ENCODE measurements around the gene CASP5. TPM values are rescaled to one million over a fixed set of nuclear protein-coding genes. Genes with fewer than 3 reads are reported as not detected.

CASP5 gene
- total and polyA plus RNA-seq, 4 donors: 0.10 to 0.75 (median 0.34) TPM

- no peaks in the 10 kb centered on the region for H3K9me3 ChIP-seq (ENCODE audit: control insufficient read depth in 4 of 4, low read length in 3 of 4)
- TF ChIP-seq ATF3 (IDR thresholded peaks at IDR 0.05) (no peak), TAF1 (conservative IDR thresholded peaks at IDR 0.05) (no peak), RXRA (IDR thresholded peaks at IDR 0.05) (no peak), EGR1 (IDR thresholded peaks at IDR 0.05; ENCODE audit: low read depth in 2 of 2) (no peak), YY1 (IDR thresholded peaks at IDR 0.05) (no peak), SP1 (IDR thresholded peaks at IDR 0.05) (no peak), JUND (IDR thresholded peaks at IDR 0.05) (no peak), REST (IDR thresholded peaks at IDR 0.05) (no peak), RAD21 (IDR thresholded peaks at IDR 0.05) (no peak), HNF4G (IDR thresholded peaks at IDR 0.05) (no peak), HNF4A (conservative IDR thresholded peaks at IDR 0.05) (no peak), FOXA2 (IDR thresholded peaks at IDR 0.05) (no peak), NR2F2 (IDR thresholded peaks at IDR 0.05) (no peak), CTCF (IDR thresholded peaks at IDR 0.05; ENCODE audit: low read depth, low read length, missing input control) (no peak), GABPA (IDR thresholded peaks at IDR 0.05 in 1 of 2, conservative IDR thresholded peaks at IDR 0.05 in 1 of 2) (no peak), FOXA1 (IDR thresholded peaks at IDR 0.05) (no peak), ZBTB33 (IDR thresholded peaks at IDR 0.05) (no peak)
- H3K27ac ChIP-seq (ENCODE audit: low read depth in 1 of 2, low read length in 2 of 2): no peak overlapping the region
- DNase-seq (ENCODE audit: low spot score): no peak
- no peak overlapping the region for H3K9ac ChIP-seq (ENCODE audit: low read depth in 1 of 2, low read length in 2 of 2)
- WGBS: 87% methylated on average over 3 of the region's 3 CpGs
- H3K27me3 ChIP-seq (ENCODE audit: control insufficient read depth in 4 of 4, insufficient read depth in 4 of 4, low read length in 3 of 4): no peaks in the 10 kb centered on the region
- no peaks in the 10 kb centered on the region for H3K4me1 ChIP-seq (ENCODE audit: control insufficient read depth in 4 of 4, insufficient read depth in 4 of 4, low read length in 3 of 4)
- H3K36me3 ChIP-seq (ENCODE audit: control insufficient read depth in 4 of 4, insufficient read depth in 3 of 4, low read depth in 1 of 4, low read length in 3 of 4): no peaks in the 10 kb centered on the region
- no peak overlapping the region for H3K4me3 ChIP-seq (ENCODE audit: low read depth in 1 of 3, low read length in 3 of 3)
Measured at GRCh38 chr11:105052487-105052886, 29.5 kb upstream of the CASP5 start.

GRCh38 chr11:105051559-105051958, 28.6 kb upstream of the CASP5 start:
- H3K36me3 ChIP-seq (ENCODE audit: control insufficient read depth in 4 of 4, insufficient read depth in 3 of 4, low read depth in 1 of 4, low read length in 3 of 4): no peaks in the 10 kb centered on the region
- H3K4me1 ChIP-seq (ENCODE audit: control insufficient read depth in 4 of 4, insufficient read depth in 4 of 4, low read length in 3 of 4): no peaks in the 10 kb centered on the region
- H3K9ac ChIP-seq (ENCODE audit: low read depth in 1 of 2, low read length in 2 of 2): no peak overlapping the region
- H3K9me3 ChIP-seq (ENCODE audit: control insufficient read depth in 4 of 4, low read length in 3 of 4): no peaks in the 10 kb centered on the region
- H3K4me3 ChIP-seq (ENCODE audit: low read depth in 1 of 3, low read length in 3 of 3): no peak overlapping the region
- WGBS: 81% methylated on average over 2 of the region's 2 CpGs
- no peak overlapping the region for H3K27ac ChIP-seq (ENCODE audit: low read depth in 1 of 2, low read length in 2 of 2)
- no peak for DNase-seq (ENCODE audit: low spot score)
- TF ChIP-seq SP1 (IDR thresholded peaks at IDR 0.05) (no peak), ZBTB33 (IDR thresholded peaks at IDR 0.05) (no peak), HNF4G (IDR thresholded peaks at IDR 0.05) (no peak), MAX (IDR thresholded peaks at IDR 0.05) (no peak), EGR1 (IDR thresholded peaks at IDR 0.05; ENCODE audit: low read depth in 2 of 2) (no peak), FOXA1 (IDR thresholded peaks at IDR 0.05) (no peak), RXRA (IDR thresholded peaks at IDR 0.05) (no peak), JUND (IDR thresholded peaks at IDR 0.05) (no peak), TAF1 (conservative IDR thresholded peaks at IDR 0.05) (no peak), ATF3 (IDR thresholded peaks at IDR 0.05) (no peak), REST (IDR thresholded peaks at IDR 0.05) (no peak), HNF4A (conservative IDR thresholded peaks at IDR 0.05) (no peak)
- H3K27me3 ChIP-seq (ENCODE audit: control insufficient read depth in 4 of 4, insufficient read depth in 4 of 4, low read length in 3 of 4): no peaks in the 10 kb centered on the region
